Parathyroid adenoma (tissue), 2 donors: ENCODE measurements around the gene DAZAP1.

Experiments used
- H2AFZ ChIP-seq: fragments of 300-600 bp; sonication (generic); one replicate; pipeline ENCODE4 v1.7.0; 2017; ENCODE audit warnings: antibody characterized with exemption, mild to moderate bottlenecking
- H3K27ac ChIP-seq: fragments of 300-600 bp; sonication (generic); one replicate; pipeline ENCODE4 v1.7.0; 2017
- H3K27me3 ChIP-seq: fragments of 300-600 bp; sonication (generic); one replicate; pipeline ENCODE4 v1.7.0; 2017; ENCODE audit warnings: low read length; ENCODE audit not compliant: control insufficient read depth, insufficient read depth
- H3K36me3 ChIP-seq: fragments of 300-600 bp; sonication (generic); one replicate; pipeline ENCODE4 v1.7.0; 2017; ENCODE audit warnings: low read length; ENCODE audit not compliant: control insufficient read depth, insufficient read depth
- H3K4me1 ChIP-seq: fragments of 300-600 bp; sonication (generic); one replicate; pipeline ENCODE4 v1.7.0; 2017; ENCODE audit warnings: control low read depth
- H3K4me2 ChIP-seq: fragments of 300-600 bp; sonication (generic); one replicate; pipeline ENCODE4 v1.7.0; 2017; ENCODE audit warnings: low read length
- H3K4me3 ChIP-seq: fragments of 300-600 bp; sonication (generic); one replicate; pipeline ENCODE4 v1.7.0; 2017; ENCODE audit warnings: low read depth, low read length
- H3K79me2 ChIP-seq: fragments of 300-600 bp; sonication (generic); one replicate; pipeline ENCODE4 v1.7.0; 2017; ENCODE audit warnings: control low read depth
- H3K9ac ChIP-seq: fragments of 300-600 bp; sonication (generic); one replicate; pipeline ENCODE4 v1.7.0; 2017; ENCODE audit warnings: mild to moderate bottlenecking
- H3K9me3 ChIP-seq: fragments of 300-600 bp; sonication (generic); one replicate; pipeline ENCODE4 v1.7.0; 2017; ENCODE audit warnings: low read length; ENCODE audit not compliant: control insufficient read depth
- CTCF ChIP-seq: fragments of 300-600 bp; sonication (generic); IDR thresholded peaks from one replicate; pipeline ENCODE4 v1.7.0; 2017; ENCODE audit warnings: antibody characterized with exemption, mild to moderate bottlenecking
- donor health status: primary hyperparathyroidism.

DAZAP1 gene

GRCh38 chr19:1471010-1471514 lies 63.7 kb downstream of the DAZAP1 start:
- Histone ChIP-seq H3K4me3 (peak overlapping the region; percentile 75), H3K36me3 (no peaks in the 10 kb centered on the region), H3K4me1 (peaks cover 14% of the 10 kb centered on the region), H3K27ac (no peak overlapping the region), H3K9me3 (no peaks in the 10 kb centered on the region), H2AFZ (no peak overlapping the region), H3K79me2 (peaks cover 3% of the 10 kb centered on the region), H3K27me3 (peaks cover 11% of the 10 kb centered on the region), H3K4me2 (peak overlapping the region; percentile 95), H3K9ac (no peak overlapping the region)
- TF ChIP-seq CTCF: no peak

- H3K27ac ChIP-seq: no peak overlapping the region
- H3K4me3 ChIP-seq: no peak overlapping the region
Measured at GRCh38 chr19:1471515-1472160, 64.3 kb downstream of the DAZAP1 start.

GRCh38 chr19:1472231-1473084 lies 65.1 kb downstream of the DAZAP1 start:
- H3K27ac ChIP-seq: no peak overlapping the region
- peaks cover 9% of the 10 kb centered on the region for H3K27me3 ChIP-seq
- no peak overlapping the region for H3K4me2 ChIP-seq
- H3K9ac ChIP-seq: no peak overlapping the region
- H3K79me2 ChIP-seq: no peaks in the 10 kb centered on the region
- no peak for TF ChIP-seq CTCF
- H3K9me3 ChIP-seq: no peaks in the 10 kb centered on the region
- H3K36me3 ChIP-seq: no peaks in the 10 kb centered on the region
- no peak overlapping the region for H2AFZ ChIP-seq
- H3K4me1 ChIP-seq: peaks cover 9% of the 10 kb centered on the region
- H3K4me3 ChIP-seq: no peak overlapping the region

More at GRCh38 chr19:1471515-1472160, 64.3 kb downstream of the DAZAP1 start:
- H3K9me3 ChIP-seq: no peaks in the 10 kb centered on the region
- peaks cover 14% of the 10 kb centered on the region for H3K4me1 ChIP-seq
- no peaks in the 10 kb centered on the region for H3K36me3 ChIP-seq
- H3K4me2 ChIP-seq: peak overlapping the region; percentile 95
- H3K79me2 ChIP-seq: no peaks in the 10 kb centered on the region
- no peak for TF ChIP-seq CTCF
- H2AFZ ChIP-seq: no peak overlapping the region
- peaks cover 11% of the 10 kb centered on the region for H3K27me3 ChIP-seq
- H3K9ac ChIP-seq: no peak overlapping the region

GRCh38 chr19:1473085-1473851 lies 65.9 kb downstream of the DAZAP1 start:
- Histone ChIP-seq H3K27ac (no peak overlapping the region), H2AFZ (no peak overlapping the region), H3K27me3 (peaks cover 1% of the 10 kb centered on the region), H3K79me2 (no peaks in the 10 kb centered on the region), H3K9ac (no peak overlapping the region), H3K4me2 (no peak overlapping the region), H3K9me3 (no peaks in the 10 kb centered on the region), H3K36me3 (no peaks in the 10 kb centered on the region), H3K4me1 (peaks cover 7% of the 10 kb centered on the region), H3K4me3 (no peak overlapping the region)
- no peak for TF ChIP-seq CTCF
